Measurements from ENCODE around the gene CHKA. TPM values are rescaled to one million over a fixed set of nuclear protein-coding genes. Genes with fewer than 3 reads are reported as not detected.
"Not testable (repeated sequence)": the region's sequence is repeated elsewhere in the genome, so short reads cannot be mapped to it uniquely, and the experiment has no call there.

CHKA gene
- total RNA-seq, 1 donor from 2014 or later = 18.2 TPM

- Histone ChIP-seq H3K27me3 (no peaks in the 10 kb centered on the region), H3K9me3 (no peaks in the 10 kb centered on the region), H3K4me1 (peaks cover 4% of the 10 kb centered on the region), H3K36me3 (no peaks in the 10 kb centered on the region), H3K27ac (no peak overlapping the region), H3K4me3 (no peak overlapping the region)
- DNase-seq (ENCODE audit: extremely low spot score in 2 of 2) = no peak
- intact Hi-C loops (cut with DNase I) = no loop called here
- no peak for TF ChIP-seq POLR2A (IDR thresholded peaks at IDR 0.05)
- TF ChIP-seq POLR2AphosphoS5 (IDR thresholded peaks at IDR 0.05; ENCODE audit: insufficient read depth in 1 of 2, low read depth in 1 of 2) = no peak
- TF ChIP-seq CTCF (IDR thresholded peaks at IDR 0.05) = no peak
Measured at GRCh38 chr11:68099057-68099456, 22.1 kb downstream of the CHKA start.

GRCh38 chr11:68096962-68097361 lies 24.2 kb downstream of the CHKA start:
- no peak overlapping the region for H3K4me3 ChIP-seq
- no peak for TF ChIP-seq POLR2AphosphoS5 (IDR thresholded peaks at IDR 0.05; ENCODE audit: insufficient read depth in 1 of 2, low read depth in 1 of 2)
- no peak for TF ChIP-seq CTCF (IDR thresholded peaks at IDR 0.05)
- no peak for TF ChIP-seq POLR2A (IDR thresholded peaks at IDR 0.05)
- no peaks in the 10 kb centered on the region for H3K36me3 ChIP-seq
- no peak for DNase-seq (ENCODE audit: extremely low spot score in 2 of 2)
- H3K9me3 ChIP-seq = no peaks in the 10 kb centered on the region
- intact Hi-C loops (cut with DNase I) = no loop called here
- peaks cover 4% of the 10 kb centered on the region for H3K4me1 ChIP-seq
- H3K27me3 ChIP-seq = no peaks in the 10 kb centered on the region
- no peak overlapping the region for H3K27ac ChIP-seq

- no peaks in the 10 kb centered on the region for H3K9me3 ChIP-seq
- H3K36me3 ChIP-seq = no peaks in the 10 kb centered on the region
- no peaks in the 10 kb centered on the region for H3K4me1 ChIP-seq
- H3K27me3 ChIP-seq = no peaks in the 10 kb centered on the region
- DNase-seq (ENCODE audit: extremely low spot score in 2 of 2) = no peak
- H3K27ac ChIP-seq = no peak overlapping the region
- TF ChIP-seq POLR2A (IDR thresholded peaks at IDR 0.05) (no peak), POLR2AphosphoS5 (IDR thresholded peaks at IDR 0.05; ENCODE audit: insufficient read depth in 1 of 2, low read depth in 1 of 2) (no peak), CTCF (IDR thresholded peaks at IDR 0.05) (no peak)
- no peak overlapping the region for H3K4me3 ChIP-seq
- intact Hi-C loops (cut with DNase I) = no loop called here
Measured at GRCh38 chr11:68093565-68093964, 27.6 kb downstream of the CHKA start.

- DNase-seq (ENCODE audit: extremely low spot score in 2 of 2); H3K4me1 ChIP-seq; H3K27me3 ChIP-seq; H3K36me3 ChIP-seq; intact Hi-C loops (cut with DNase I); H3K9me3 ChIP-seq; H3K4me3 ChIP-seq; H3K27ac ChIP-seq: not testable (repeated sequence)
Measured at GRCh38 chr11:68092946-68093345, 28.2 kb downstream of the CHKA start.

- Histone ChIP-seq H3K36me3 (no peaks in the 10 kb centered on the region), H3K27me3 (no peaks in the 10 kb centered on the region), H3K4me1 (no peaks in the 10 kb centered on the region), H3K27ac (no peak overlapping the region), H3K9me3 (no peaks in the 10 kb centered on the region), H3K4me3 (no peak overlapping the region)
- intact Hi-C loops (cut with DNase I) = no loop called here
- no peak for DNase-seq (ENCODE audit: extremely low spot score in 2 of 2)
- TF ChIP-seq POLR2A (IDR thresholded peaks at IDR 0.05) (no peak), CTCF (IDR thresholded peaks at IDR 0.05) (no peak), POLR2AphosphoS5 (IDR thresholded peaks at IDR 0.05; ENCODE audit: insufficient read depth in 1 of 2, low read depth in 1 of 2) (no peak)
Measured at GRCh38 chr11:68092411-68092810, 28.8 kb downstream of the CHKA start.

- Histone ChIP-seq H3K36me3 (no peaks in the 10 kb centered on the region), H3K27me3 (no peaks in the 10 kb centered on the region), H3K27ac (no peak overlapping the region), H3K4me1 (no peaks in the 10 kb centered on the region), H3K4me3 (no peak overlapping the region), H3K9me3 (no peaks in the 10 kb centered on the region)
- no peak for DNase-seq (ENCODE audit: extremely low spot score in 2 of 2)
- intact Hi-C loops (cut with DNase I) = no loop called here
- TF ChIP-seq CTCF (IDR thresholded peaks at IDR 0.05) (no peak), POLR2AphosphoS5 (IDR thresholded peaks at IDR 0.05; ENCODE audit: insufficient read depth in 1 of 2, low read depth in 1 of 2) (no peak), POLR2A (IDR thresholded peaks at IDR 0.05) (no peak)
Measured at GRCh38 chr11:68090706-68091105, 30.5 kb downstream of the CHKA start.

Measured in vagina (tissue), 2 donors.